H9 (cell line): ENCODE data around the gene ADGRB3. TPM values are rescaled to one million over a fixed set of nuclear protein-coding genes. Genes with fewer than 3 reads are reported as not detected.
A peak's percentile ranks its signal among the peaks of the same experiment; 100 is the strongest.
"Not testable (repeated sequence)": the region's sequence is repeated elsewhere in the genome, so short reads cannot be mapped to it uniquely, and the experiment has no call there.

Experiments used
- DNase-seq: peaks from one replicate; pipeline ENCODE4 v3.0.0-alpha.2; 2017
- H2AFZ ChIP-seq: one replicate; pipeline ENCODE4 v1.6.1; 2013; ENCODE audit warnings: mild to moderate bottlenecking, low read length, control low read depth, moderate library complexity
- H2AK5ac ChIP-seq: 2 replicates; pipeline ENCODE4 v1.6.1; 2013; ENCODE audit warnings: low read length, control low read depth, mixed read lengths; ENCODE audit not compliant: insufficient read length
- H2BK120ac ChIP-seq: one replicate; pipeline ENCODE4 v1.6.1; 2013; ENCODE audit warnings: low read depth, mild to moderate bottlenecking, low read length, control low read depth, inconsistent platforms; ENCODE audit not compliant: poor library complexity, severe bottlenecking
- H2BK12ac ChIP-seq: 2 replicates; pipeline ENCODE4 v1.6.1; 2013; ENCODE audit warnings: low read length, control low read depth, mixed read lengths, low read depth; ENCODE audit not compliant: insufficient read length
- H2BK15ac ChIP-seq: 2 replicates; pipeline ENCODE4 v1.6.1; 2013; ENCODE audit warnings: low read depth, low read length, control low read depth
- H2BK20ac ChIP-seq: one replicate; pipeline ENCODE4 v1.6.1; 2013; ENCODE audit warnings: low read depth, mild to moderate bottlenecking, low read length, control low read depth, inconsistent platforms; ENCODE audit not compliant: poor library complexity, severe bottlenecking
- H2BK5ac ChIP-seq: 2 replicates; pipeline ENCODE4 v1.6.1; 2013; ENCODE audit warnings: low read length, control low read depth, mixed read lengths; ENCODE audit not compliant: insufficient read length
- H3K14ac ChIP-seq: 2 replicates; pipeline ENCODE4 v1.6.1; 2013; ENCODE audit warnings: low read length, control low read depth; ENCODE audit not compliant: insufficient read depth
- H3K18ac ChIP-seq: 2 replicates; pipeline ENCODE4 v1.6.1; 2013; ENCODE audit warnings: low read depth, mild to moderate bottlenecking, mixed read lengths, low read length, control low read depth; ENCODE audit not compliant: insufficient read length
- H3K23ac ChIP-seq: 2 replicates; pipeline ENCODE4 v1.6.1; 2013; ENCODE audit warnings: low read length, control low read depth, mixed read lengths, low read depth; ENCODE audit not compliant: insufficient read length
- H3K23me2 ChIP-seq: 2 replicates; pipeline ENCODE4 v1.6.1; 2013; ENCODE audit warnings: low read depth, mild to moderate bottlenecking, mixed read lengths, low read length, control low read depth; ENCODE audit not compliant: insufficient read length, poor library complexity, severe bottlenecking
- H3K27ac ChIP-seq: 2 replicates; pipeline ENCODE4 v1.5.1; 2013; ENCODE audit warnings: low read length, control low read depth, mixed read lengths, low read depth; ENCODE audit not compliant: insufficient read length
- H3K27me3 ChIP-seq: 2 replicates; pipeline ENCODE4 v1.6.1; 2013; ENCODE audit warnings: low read length, control low read depth, inconsistent platforms; ENCODE audit not compliant: insufficient read depth
- H3K4ac ChIP-seq: 2 replicates; pipeline ENCODE4 v1.6.1; 2013; ENCODE audit warnings: low read depth, mild to moderate bottlenecking, control low read depth, inconsistent platforms, low read length, moderate library complexity
- H3K4me1 ChIP-seq: 2 replicates; pipeline ENCODE4 v1.6.1; 2013; ENCODE audit warnings: low read length, control low read depth, inconsistent platforms; ENCODE audit not compliant: insufficient read depth
- H3K4me2 ChIP-seq: 2 replicates; pipeline ENCODE4 v1.6.1; 2013; ENCODE audit warnings: low read length, control low read depth, mixed read lengths; ENCODE audit not compliant: insufficient read length, insufficient read depth
- H3K56ac ChIP-seq: 2 replicates; pipeline ENCODE4 v1.6.1; 2013; ENCODE audit warnings: low read depth, mild to moderate bottlenecking, mixed read lengths, low read length, control low read depth; ENCODE audit not compliant: insufficient read length
- H3K79me1 ChIP-seq: 2 replicates; pipeline ENCODE4 v1.6.1; 2013; ENCODE audit warnings: low read depth, mild to moderate bottlenecking, moderate library complexity, low read length, control low read depth, inconsistent platforms; ENCODE audit not compliant: insufficient read depth, poor library complexity, severe bottlenecking
- H3K79me2 ChIP-seq: 2 replicates; pipeline ENCODE4 v1.6.1; 2013; ENCODE audit warnings: low read length, control low read depth, inconsistent platforms; ENCODE audit not compliant: insufficient read depth
- H3K9ac ChIP-seq: 2 replicates; pipeline ENCODE4 v1.6.1; 2013; ENCODE audit warnings: low read length, control low read depth, mixed read lengths; ENCODE audit not compliant: insufficient read length; ENCODE audit errors: extremely low read depth
- H3K9me3 ChIP-seq: one replicate; pipeline ENCODE4 v1.6.1; 2013; ENCODE audit warnings: low read depth, low read length, inconsistent platforms; ENCODE audit not compliant: control insufficient read depth
- H3T11ph ChIP-seq: one replicate; pipeline ENCODE4 v1.6.1; 2013; ENCODE audit warnings: mild to moderate bottlenecking, low read length, control low read depth, inconsistent platforms
- H4K20me1 ChIP-seq: one replicate; pipeline ENCODE4 v1.6.1; 2013; ENCODE audit not compliant: control insufficient read depth, insufficient read length, insufficient read depth
- H4K5ac ChIP-seq: 2 replicates; pipeline ENCODE4 v1.6.1; 2013; ENCODE audit warnings: low read depth, mild to moderate bottlenecking, mixed read lengths, low read length, control low read depth; ENCODE audit not compliant: insufficient read length
- H4K8ac ChIP-seq: replicated peaks from 2 replicates; pipeline ENCODE4 v1.6.1; 2013; ENCODE audit warnings: low read length, control low read depth, mixed read lengths, low read depth; ENCODE audit not compliant: insufficient read length
- H4K91ac ChIP-seq: 2 replicates; pipeline ENCODE4 v1.6.1; 2013; ENCODE audit warnings: low read depth, mild to moderate bottlenecking, moderate library complexity, mixed read lengths, low read length, control low read depth; ENCODE audit not compliant: insufficient read length
- H3K27ac Mint-ChIP-seq, 3 experiments: 2 replicates in 2 of 3; 3 replicates in 1 of 3; pipeline ENCODE4 v1.8.0; 2020 to 2021; ENCODE audit warnings: mixed read lengths in 3 of 3, mild to moderate bottlenecking in 1 of 3, moderate library complexity in 1 of 3
- H3K27me3 Mint-ChIP-seq: 2 replicates; pipeline ENCODE4 v1.8.0; 2021; ENCODE audit warnings: low read depth, mild to moderate bottlenecking, moderate library complexity, mixed read lengths
- H3K36me3 Mint-ChIP-seq, 3 experiments: 2 replicates in 2 of 3; 3 replicates in 1 of 3; pipeline ENCODE4 v1.8.0; 2020 to 2021; ENCODE audit warnings: low read depth in 3 of 3, mixed read lengths in 3 of 3; ENCODE audit not compliant: insufficient read depth in 1 of 3
- H3K4me1 Mint-ChIP-seq, 2 experiments: 2 replicates each; pipeline ENCODE4 v1.8.0; 2020; ENCODE audit warnings: mixed read lengths in 2 of 2
- H3K4me3 Mint-ChIP-seq, 2 experiments: 2 replicates in 1 of 2; 3 replicates in 1 of 2; pipeline ENCODE4 v1.8.0; 2020 to 2021; ENCODE audit warnings: mild to moderate bottlenecking in 2 of 2, mixed read lengths in 2 of 2, moderate library complexity in 1 of 2
- H3K9me3 Mint-ChIP-seq, 2 experiments: 2 replicates in 1 of 2; 3 replicates in 1 of 2; pipeline ENCODE4 v1.8.0; 2020; ENCODE audit warnings: mild to moderate bottlenecking in 2 of 2, mixed read lengths in 2 of 2, moderate library complexity in 1 of 2
- WGBS: extraction: QIAGEN DNeasy Blood & Tissue Kit; methylation state at CpG from one replicate; pipeline ENCODE4 v1.1.7; 2013; ENCODE audit warnings: missing lambda C conversion rate, low lambda C conversion rate, mixed read lengths; ENCODE audit not compliant: insufficient read length; ENCODE audit errors: extremely low coverage; 5-methylcytosine and 5-hydroxymethylcytosine counted together
- total RNA-seq: library from RNA; stranded (reverse); gene quantifications from 2 replicates; pipeline ENCODE4 v1.2.1, GENCODE V29; 2021

ADGRB3 gene
- total RNA-seq, 1 experiment from 2014 or later = 0.37 TPM

DNA sequence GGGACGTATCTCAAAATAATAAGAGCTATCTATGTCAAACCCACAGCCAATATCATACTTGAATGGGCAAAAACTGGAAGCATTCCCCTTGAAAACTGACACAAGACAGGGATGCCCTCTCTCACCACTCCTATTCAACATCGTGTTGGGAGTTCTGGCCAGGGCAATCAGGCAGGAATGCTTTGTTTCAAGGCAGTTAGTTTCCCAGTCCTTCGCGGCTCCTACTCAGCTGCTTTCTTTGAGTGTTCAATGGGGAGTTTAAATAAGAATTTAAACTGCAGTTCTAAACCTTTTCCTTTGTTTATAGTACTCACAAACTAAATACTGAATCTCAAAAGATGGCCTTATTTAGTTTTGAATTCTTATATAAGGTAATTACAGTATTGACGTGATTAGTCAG is 179.9 kb downstream of the ADGRB3 start:
- H3K79me2 ChIP-seq, H2BK12ac ChIP-seq, H3K4me2 ChIP-seq, H3K4me3 Mint-ChIP-seq, H2BK120ac ChIP-seq, H3K18ac ChIP-seq, H2BK20ac ChIP-seq, H3K27ac ChIP-seq, H3K4me1 ChIP-seq, H3K36me3 Mint-ChIP-seq, H2BK5ac ChIP-seq, H3K9ac ChIP-seq, H3K14ac ChIP-seq, H4K91ac ChIP-seq, H2BK15ac ChIP-seq, H2AK5ac ChIP-seq, H3K9me3 ChIP-seq, H3K27me3 Mint-ChIP-seq, H3K4ac ChIP-seq, H3K79me1 ChIP-seq, H3K9me3 Mint-ChIP-seq, H4K5ac ChIP-seq, H3K23ac ChIP-seq, H3T11ph ChIP-seq, H4K20me1 ChIP-seq, H3K56ac ChIP-seq, H3K23me2 ChIP-seq, H3K27me3 ChIP-seq, H4K8ac ChIP-seq, H2AFZ ChIP-seq: not testable (repeated sequence)
- Mint-ChIP-seq H3K4me1 (peaks cover 11 to 12% of the 10 kb centered on the region in 2 experiments), H3K27ac (peak overlapping the region in 1 of 3 experiments; percentile 84; a peak in 2 of 7 replicates)
- WGBS = no CpG with 5 or more reads among the region's 5 CpGs
- DNase-seq = peak; percentile 41
